HG02981 (cell line): ENCODE measurements around the gene AGPAT1.
A peak's percentile ranks its signal among the peaks of the same experiment; 100 is the strongest.
"Not testable (repeated sequence)": the region's sequence is repeated elsewhere in the genome, so short reads cannot be mapped to it uniquely, and the experiment has no call there.

Source experiments
- ATAC-seq: cut with Tn5 transposase; IDR thresholded peaks from one replicate; pipeline ENCODE4 v1.9.1; 2021; ENCODE audit warnings: mild to moderate bottlenecking, moderate library complexity; ENCODE audit not compliant: unreplicated experiment

AGPAT1 gene

GRCh38 chr6:32187725-32188380 lies 12.0 kb upstream of the AGPAT1 start:
- ATAC-seq = not testable (repeated sequence)

GRCh38 chr6:32187009-32187709 lies 11.3 kb upstream of the AGPAT1 start:
- ATAC-seq = no peak

- not testable (repeated sequence) for ATAC-seq
Measured at GRCh38 chr6:32186151-32186840, 10.4 kb upstream of the AGPAT1 start.

DNA sequence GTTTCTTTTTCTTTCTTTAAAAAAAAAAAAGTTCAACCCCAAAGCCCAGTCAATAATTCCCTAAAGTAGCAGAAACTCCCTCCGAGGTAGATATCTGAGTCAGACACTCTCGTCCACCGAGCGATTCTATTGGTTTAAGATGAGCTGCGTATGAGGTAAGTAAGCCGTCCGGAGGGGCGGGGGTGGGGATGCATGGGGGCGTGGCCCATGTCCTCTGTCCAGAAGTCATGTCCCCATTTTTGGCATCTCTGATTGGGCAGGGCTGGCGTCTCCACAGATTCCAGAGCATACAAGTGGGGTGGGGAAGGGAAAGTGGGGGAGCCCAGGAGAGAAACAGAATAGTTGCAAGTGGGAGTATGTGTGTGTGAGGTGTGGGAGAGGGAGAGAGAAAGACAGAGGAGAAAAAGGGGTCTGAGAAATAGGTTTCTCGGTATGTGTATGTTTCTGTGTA lies 9.8 kb upstream of the AGPAT1 start:
- not testable (repeated sequence) for ATAC-seq

DNA sequence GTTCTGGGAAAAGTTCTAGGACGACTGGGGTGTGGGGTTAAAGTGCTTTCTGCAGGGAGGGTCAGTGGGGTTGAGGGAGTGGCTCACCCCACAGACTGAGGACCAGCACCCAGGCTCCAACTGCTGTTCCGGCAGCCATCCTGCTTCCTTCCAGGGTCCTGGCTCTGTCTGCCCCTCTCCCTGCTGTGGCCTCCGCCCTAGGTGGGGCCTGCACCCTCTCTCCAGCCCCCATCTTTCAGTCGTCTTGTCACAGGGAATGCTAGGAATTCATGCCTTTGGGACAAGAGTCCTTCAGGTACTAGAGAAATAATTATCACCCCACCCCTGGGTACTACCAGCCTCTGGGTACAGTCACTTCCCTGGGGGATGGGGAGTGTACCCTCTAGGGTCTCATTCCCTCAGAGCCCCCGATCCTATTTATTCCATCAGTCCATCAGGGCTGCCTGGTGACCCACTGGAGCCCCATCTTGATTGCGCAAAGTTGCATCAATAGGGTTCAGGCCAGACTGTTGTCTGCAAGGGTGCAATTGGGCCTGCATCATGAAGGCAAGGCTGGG lies 8.3 kb upstream of the AGPAT1 start, which contains the start of gene AGER:
Gene AGER, minus strand, starts transcription at position 170 of the 557 bp plus-strand sequence. Its CDS starts 31 bp downstream, at position 139.
- ATAC-seq = no peak

DNA sequence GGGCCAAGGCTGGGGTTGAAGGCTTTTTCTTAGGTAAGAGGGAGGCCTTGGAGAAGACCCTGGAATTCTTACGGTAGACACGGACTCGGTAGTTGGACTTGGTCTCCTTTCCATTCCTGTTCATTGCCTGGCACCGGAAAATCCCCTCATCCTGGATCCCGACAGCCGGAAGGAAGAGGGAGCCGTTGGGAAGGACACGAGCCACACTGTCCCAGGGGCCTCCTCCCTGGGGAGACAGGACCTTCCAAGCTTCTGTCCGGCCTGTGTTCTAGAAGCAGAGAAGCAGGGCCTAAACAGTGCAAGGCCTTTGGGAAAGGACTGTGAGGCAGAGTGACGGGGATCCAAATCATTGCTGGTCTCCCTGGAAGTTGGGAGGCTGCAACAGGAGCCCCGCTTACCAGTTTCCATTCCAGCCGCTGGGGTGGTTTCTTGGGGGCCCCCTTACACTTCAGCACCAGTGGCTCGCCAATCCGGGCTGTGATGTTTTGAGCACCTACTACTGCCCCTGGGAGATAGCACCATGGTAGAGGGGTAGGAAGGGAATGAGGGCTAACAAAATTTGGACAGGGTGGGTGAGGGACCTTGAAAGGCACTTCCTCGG lies 7.7 kb upstream of the AGPAT1 start:
- ATAC-seq = no peak

- no peak for ATAC-seq
Measured at GRCh38 chr6:32183030-32183429, 7.1 kb upstream of the AGPAT1 start.

GRCh38 chr6:32182555-32182981 lies 6.7 kb upstream of the AGPAT1 start:
- ATAC-seq = no peak

GRCh38 chr6:32181915-32182529 lies 6.1 kb upstream of the AGPAT1 start:
- no peak for ATAC-seq

- ATAC-seq = no peak
Measured at GRCh38 chr6:32181148-32181702, 5.3 kb upstream of the AGPAT1 start.

- ATAC-seq = no peak
Measured at GRCh38 chr6:32179766-32180405, 4.0 kb upstream of the AGPAT1 start.

- no peak for ATAC-seq
Measured at GRCh38 chr6:32178547-32179440, 2.9 kb upstream of the AGPAT1 start.

- ATAC-seq = peak; percentile 81
Measured at GRCh38 chr6:32177788-32178546, 2.1 kb upstream of the AGPAT1 start, which contains the start of gene RNF5. TSS of gene RNF5 (plus strand) at chr6:32178405. CDS start at chr6:32178512, 107 bp downstream.

DNA sequence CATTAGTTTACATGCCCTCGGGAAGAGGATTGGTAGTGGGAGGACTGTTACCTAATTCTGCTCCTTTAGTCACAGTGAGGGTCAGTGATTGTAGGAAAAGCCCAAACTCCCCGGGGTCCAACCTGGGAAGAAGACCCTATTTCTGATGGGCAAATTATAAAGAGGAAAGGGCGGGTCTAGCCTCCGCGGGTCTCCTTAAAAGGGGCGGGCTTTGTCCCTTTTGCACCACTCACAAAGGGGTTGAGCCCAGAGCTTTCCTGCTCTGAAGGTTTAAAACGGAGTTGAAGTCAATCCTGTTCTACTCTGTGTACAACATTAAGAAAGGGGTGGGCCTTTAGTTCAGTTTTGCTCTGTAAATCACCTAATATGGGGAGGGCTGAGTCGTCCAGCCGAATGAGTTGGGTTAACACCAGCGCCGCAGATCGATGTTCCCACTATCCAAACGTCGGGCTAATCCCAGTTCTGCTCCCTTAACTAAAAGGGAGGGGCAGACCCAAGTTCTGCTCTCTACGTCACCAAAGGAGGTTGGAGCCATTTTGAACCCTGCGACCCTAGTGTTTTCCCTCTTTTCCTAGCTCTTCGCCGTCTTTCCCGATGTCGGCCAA lies 1.4 kb upstream of the AGPAT1 start:
- no peak for ATAC-seq

DNA sequence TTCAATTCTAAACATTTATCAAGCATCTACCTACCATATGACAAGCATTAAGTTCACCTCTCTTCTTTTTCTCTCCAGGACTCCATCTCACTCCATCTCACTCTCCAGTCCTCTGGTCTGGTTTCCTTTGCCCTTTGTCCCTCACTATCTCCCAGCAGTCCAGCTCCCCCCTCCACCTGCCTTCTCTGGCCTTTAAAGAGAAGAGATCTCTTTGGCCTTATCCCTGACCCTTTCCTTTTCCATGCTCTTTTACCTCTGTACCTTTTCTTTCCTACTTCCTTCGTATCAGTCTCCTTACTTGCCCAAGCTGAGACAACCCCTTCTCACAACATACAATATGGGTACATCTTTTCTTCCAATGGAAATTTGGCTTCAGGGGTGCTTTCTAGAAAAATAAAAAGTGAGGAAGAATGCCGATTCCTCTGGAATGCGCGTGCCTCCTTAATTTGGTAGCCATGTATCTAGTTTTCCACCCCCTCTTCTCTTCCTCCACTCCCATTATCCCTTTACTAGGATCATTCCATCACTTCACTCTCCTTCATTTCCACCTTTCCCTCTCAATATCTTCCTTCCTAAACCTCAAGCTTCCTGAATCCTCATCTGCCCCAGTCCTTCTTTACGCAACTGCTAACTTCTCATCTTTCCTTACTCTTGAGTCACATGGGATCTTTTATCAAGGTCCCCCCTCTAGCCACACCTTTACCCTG lies 745 bp upstream of the AGPAT1 start:
- ATAC-seq = no peak

DNA sequence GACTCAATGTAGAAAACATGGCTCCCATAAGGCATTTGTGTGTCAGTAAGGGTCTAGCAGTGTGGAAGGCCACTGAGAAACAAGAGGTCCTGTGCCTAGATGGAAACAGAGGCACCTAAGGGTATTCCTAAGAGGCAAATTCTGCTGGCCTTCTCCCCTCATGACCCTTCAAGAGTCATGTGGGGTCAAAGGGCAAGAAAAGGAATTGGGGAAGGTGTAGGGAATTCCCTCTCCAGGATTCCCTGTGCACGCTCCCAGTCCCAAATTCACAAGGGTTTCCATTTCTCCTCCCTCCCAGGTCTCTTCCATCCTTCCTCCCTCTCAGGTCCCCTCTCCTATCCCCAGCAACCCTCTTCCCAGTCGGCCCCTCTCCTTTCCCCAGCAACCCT lies 568 bp downstream of the AGPAT1 start:
- ATAC-seq = no peak

GRCh38 chr6:32174416-32174815 lies 1.5 kb downstream of the AGPAT1 start:
- no peak for ATAC-seq
